HG03378 (cell line): ENCODE data around the gene FASN.
"Not testable (repeated sequence)": the region's sequence is repeated elsewhere in the genome, so short reads cannot be mapped to it uniquely, and the experiment has no call there.

Experiments
- ATAC-seq: cut with Tn5 transposase; IDR thresholded peaks from one replicate; pipeline ENCODE4 v1.9.1; 2021; ENCODE audit warnings: mild to moderate bottlenecking, moderate library complexity; ENCODE audit not compliant: unreplicated experiment

The FASN gene

GRCh38 chr17:82098169-82098938 lies at the start of gene FASN:
Gene FASN, minus strand, starts transcription at chr17:82098236. Its CDS starts 1,791 bp downstream, at chr17:82096445.
- peak; percentile 52 for ATAC-seq

GRCh38 chr17:82146663-82147654 lies 48.9 kb upstream of the FASN start:
- ATAC-seq: no peak

- no peak for ATAC-seq
Measured at GRCh38 chr17:82145550-82146155, 47.6 kb upstream of the FASN start.

- no peak for ATAC-seq
Measured at GRCh38 chr17:82143333-82143732, 45.3 kb upstream of the FASN start.

GRCh38 chr17:82139961-82140360 lies 41.9 kb upstream of the FASN start:
- ATAC-seq: not testable (repeated sequence)

GRCh38 chr17:82138511-82138992 lies 40.5 kb upstream of the FASN start:
- ATAC-seq: no peak

- ATAC-seq: no peak
Measured at GRCh38 chr17:82134101-82134500, 36.1 kb upstream of the FASN start.

GRCh38 chr17:82133166-82133953 lies 35.3 kb upstream of the FASN start:
- not testable (repeated sequence) for ATAC-seq

- no peak for ATAC-seq
Measured at GRCh38 chr17:82129095-82129494, 31.1 kb upstream of the FASN start.

- ATAC-seq: no peak
Measured at GRCh38 chr17:82128287-82128686, 30.3 kb upstream of the FASN start.

GRCh38 chr17:82127704-82128103 lies 29.7 kb upstream of the FASN start:
- ATAC-seq: no peak

GRCh38 chr17:82127315-82127595 lies 29.2 kb upstream of the FASN start:
- no peak for ATAC-seq

GRCh38 chr17:82126556-82127314 lies 28.7 kb upstream of the FASN start:
- no peak for ATAC-seq

- no peak for ATAC-seq
Measured at GRCh38 chr17:82124101-82124500, 26.1 kb upstream of the FASN start.

GRCh38 chr17:82121660-82122629 lies 23.9 kb upstream of the FASN start:
- no peak for ATAC-seq

GRCh38 chr17:82121246-82121645 lies 23.2 kb upstream of the FASN start:
- no peak for ATAC-seq

- no peak for ATAC-seq
Measured at GRCh38 chr17:82120148-82120547, 22.1 kb upstream of the FASN start.

GRCh38 chr17:82118815-82119380 lies 20.9 kb upstream of the FASN start:
- ATAC-seq: no peak
